B cell (primary cell): Measurements from ENCODE around the gene MYL10. TPM values are rescaled to one million over a fixed set of nuclear protein-coding genes. Genes with fewer than 3 reads are reported as not detected.

ENCODE experiments used
- ATAC-seq: fragments of 200-7000 bp; cut with Tn5 transposase; one replicate; pipeline ENCODE4 v1.10.0; 2021; ENCODE audit warnings: low read depth, mild to moderate bottlenecking, moderate number of reproducible peaks, moderate library complexity
- CTCF ChIA-PET: fragments of 350-600 bp; sonication (Branson Sonifier 250); formaldehyde crosslinking; loops from one replicate; lab custom pipeline; 2021; ENCODE audit warnings: antibody characterized with exemption, inconsistent platforms; lab: Charles Lee
- POLR2A ChIA-PET: fragments of 350-600 bp; sonication (Branson Sonifier 250); formaldehyde crosslinking; loops from one replicate; lab custom pipeline; 2021; ENCODE audit warnings: antibody characterized with exemption; lab: Charles Lee
- DNase-seq: peaks from one replicate; pipeline ENCODE4 v3.0.0; 2013
- H2AFZ ChIP-seq: 2 replicates; pipeline ENCODE4 v1.6.1; 2012; ENCODE audit warnings: mild to moderate bottlenecking, low read depth, low read length; ENCODE audit not compliant: insufficient read depth, poor library complexity, severe bottlenecking
- H3K27ac ChIP-seq, 2 donors: 1 replicate in 1 of 2; 2 replicates in 1 of 2; pipeline ENCODE4 v1.5.1; 2012 to 2013; ENCODE audit warnings: low read length in 2 of 2, mild to moderate bottlenecking in 2 of 2, moderate library complexity in 1 of 2
- H3K27me3 ChIP-seq, 4 experiments: fragments of 200-600 bp in 1 of 4; sonication (generic) in 1 of 4; replicated peaks in 1 of 4; 1 replicate in 2 of 4; 2 replicates in 2 of 4; pipeline versions ENCODE4 v1.6.1 to v1.7.0; 2013 to 2016; ENCODE audit warnings: low read length in 3 of 4, mild to moderate bottlenecking in 2 of 4, mixed read lengths in 1 of 4, moderate library complexity in 1 of 4; ENCODE audit not compliant: insufficient read depth in 4 of 4, control insufficient read depth in 3 of 4; ENCODE audit errors: control extremely low read depth in 1 of 4
- H3K36me3 ChIP-seq, 2 experiments: replicated peaks in 1 of 2; 1 replicate in 1 of 2; 2 replicates in 1 of 2; pipeline versions ENCODE4 v1.6.1 to v1.7.1; 2013; ENCODE audit warnings: low read length in 1 of 2; ENCODE audit not compliant: insufficient read depth in 2 of 2, control insufficient read depth in 1 of 2; ENCODE audit errors: control extremely low read depth in 1 of 2, extremely low read depth in 1 of 2
- H3K4me1 ChIP-seq, 2 donors: fragments of 200-600 bp in 1 of 2; sonication (generic) in 1 of 2; 1 replicate in 1 of 2; 2 replicates in 1 of 2; pipeline versions ENCODE4 v1.5.1 to v1.6.1; 2013 to 2017; ENCODE audit warnings: low read length in 2 of 2; ENCODE audit not compliant: control insufficient read depth in 2 of 2, insufficient read depth in 2 of 2
- H3K4me2 ChIP-seq: replicated peaks from 2 replicates; pipeline ENCODE3; 2012; ENCODE audit warnings: mild to moderate bottlenecking, low read depth, low read length; ENCODE audit not compliant: poor library complexity, severe bottlenecking
- H3K4me3 ChIP-seq, 5 experiments: fragments of 200-600 bp in 1 of 5; sonication (generic) in 1 of 5; 1 replicate in 3 of 5; 2 replicates in 2 of 5; pipeline versions ENCODE4 v1.5.1 to v1.7.0; 2011 to 2016; ENCODE audit warnings: low read length in 4 of 5, mild to moderate bottlenecking in 4 of 5, low read depth in 2 of 5, control low read depth in 1 of 5, moderate library complexity in 1 of 5; ENCODE audit not compliant: insufficient read depth in 1 of 5; ENCODE audit errors: control extremely low read depth in 1 of 5, extremely low read depth in 1 of 5
- H3K79me2 ChIP-seq: fragments of 200-600 bp; sonication (generic); one replicate; pipeline ENCODE4 v1.6.0; 2016; ENCODE audit warnings: low read length; ENCODE audit not compliant: control insufficient read depth, insufficient read depth
- H3K9ac ChIP-seq: fragments of 200-600 bp; sonication (generic); 2 replicates; pipeline ENCODE4 v1.6.1; 2017; ENCODE audit warnings: mild to moderate bottlenecking, low read length, moderate library complexity
- H3K9me3 ChIP-seq, 3 donors: one replicate each; pipeline versions ENCODE4 v1.6.1 to v1.7.1; 2013; ENCODE audit warnings: low read length in 2 of 3; ENCODE audit not compliant: control insufficient read depth in 2 of 3, insufficient read depth in 1 of 3; ENCODE audit errors: control extremely low read depth in 1 of 3
- H4K20me1 ChIP-seq: 2 replicates; pipeline ENCODE4 v1.6.0; 2012; ENCODE audit warnings: mild to moderate bottlenecking, low read length; ENCODE audit not compliant: insufficient read depth, control insufficient read depth, poor library complexity, severe bottlenecking
- H3K27ac Mint-ChIP-seq: one replicate; pipeline ENCODE4 v1.8.0; 2021; ENCODE audit warnings: mixed read lengths
- H3K27me3 Mint-ChIP-seq: one replicate; pipeline ENCODE4 v1.8.0; 2021; ENCODE audit warnings: mixed read lengths
- H3K4me1 Mint-ChIP-seq: one replicate; pipeline ENCODE4 v1.8.0; 2021; ENCODE audit warnings: mixed read lengths
- H3K4me3 Mint-ChIP-seq: one replicate; pipeline ENCODE4 v1.8.0; 2021; ENCODE audit warnings: mixed read lengths
- H3K9me3 Mint-ChIP-seq: one replicate; pipeline ENCODE4 v1.8.0; 2022; ENCODE audit warnings: mixed read lengths; ENCODE audit not compliant: insufficient read depth
- CTCF ChIP-seq: fragments of 200-600 bp; IDR thresholded peaks from one replicate; pipeline ENCODE4 v1.8.0; 2022; ENCODE audit warnings: antibody characterized with exemption, mild to moderate bottlenecking
- EZH2 ChIP-seq: IDR thresholded peaks from 2 replicates; pipeline ENCODE4 v1.6.1; 2012; ENCODE audit warnings: borderline replicate concordance, low read depth, mild to moderate bottlenecking, moderate library complexity, low read length; ENCODE audit not compliant: insufficient read depth, poor library complexity, severe bottlenecking
- WGBS: methylation state at CpG from one replicate; pipeline ENCODE4 v1.1.5; 2013; ENCODE audit warnings: missing lambda C conversion rate; ENCODE audit not compliant: insufficient coverage; 5-methylcytosine and 5-hydroxymethylcytosine counted together
- intact Hi-C: fragments of 100-400 bp; cut with micrococcal nuclease; formaldehyde crosslinking; loops from one replicate; pipeline ENCODE4 v1.10.0; 2022
- polyA plus RNA-seq: library from polyadenylated mRNA; depleted of rRNA; stranded (reverse); fragments of >200 nt; gene quantifications from 2 replicates; pipeline ENCODE4 v1.2.3, GENCODE V29; 2012
- total RNA-seq, 2 donors: library from RNA; stranded (reverse); fragments of 120-200 nt in 1 of 2; gene quantifications; 1 replicate in 1 of 2; 2 replicates in 1 of 2; pipeline versions ENCODE4 v1.2.3 to v1.2.4, GENCODE V29; 2013 to 2022

Gene MYL10
- total and polyA plus RNA-seq, 2 donors (not counting 1 experiment from before 2014, with no cell fraction given): not detected

- H3K27me3 Mint-ChIP-seq: no peaks in the 10 kb centered on the region
- intact Hi-C loops: no loop called here
- CTCF ChIA-PET: no interaction called here
Observed at GRCh38 chr7:101597941-101598340, 31.2 kb downstream of the MYL10 start.

GRCh38 chr7:101596898-101597297, 32.2 kb downstream of the MYL10 start:
- no peak for ATAC-seq
- no peak overlapping the region for H3K4me3 Mint-ChIP-seq
- Histone ChIP-seq H3K9ac (no peak overlapping the region), H3K79me2 (no peaks in the 10 kb centered on the region), H4K20me1 (no peaks in the 10 kb centered on the region), H3K4me2 (no peak overlapping the region), H3K4me3 (no peak overlapping the region), H3K4me1 (no peaks in the 10 kb centered on the region), H3K9me3 (no peaks in the 10 kb centered on the region), H3K36me3 (no peaks in the 10 kb centered on the region), H2AFZ (no peak overlapping the region), H3K27me3 (peaks cover 0 to 3% (median 0%) of the 10 kb centered on the region in 4 experiments), H3K27ac (no peak overlapping the region)
- no CpG with 5 or more reads among the region's 1 CpG for WGBS
- H3K4me1 Mint-ChIP-seq: no peaks in the 10 kb centered on the region
- H3K27me3 Mint-ChIP-seq: no peaks in the 10 kb centered on the region
- no peak for DNase-seq
- intact Hi-C loops: no loop called here
- no peaks in the 10 kb centered on the region for H3K9me3 Mint-ChIP-seq
- ChIA-PET CTCF (interaction anchor here (0.9 to 1.2 kb wide), 2 partner anchors 54 to 639 kb away, joined by 3 read pairs; no protein-coding TSS in a partner anchor), POLR2A (no interaction called here)
- H3K27ac Mint-ChIP-seq: no peak overlapping the region
- TF ChIP-seq CTCF: no peak
- TF ChIP-seq EZH2: no peak

More at GRCh38 chr7:101597941-101598340, 31.2 kb downstream of the MYL10 start:
- Histone ChIP-seq H3K4me2 (no peak overlapping the region), H2AFZ (no peak overlapping the region), H3K9me3 (no peaks in the 10 kb centered on the region), H3K36me3 (no peaks in the 10 kb centered on the region), H3K4me1 (peaks cover 0 to 5% of the 10 kb centered on the region in 2 donors), H3K9ac (no peak overlapping the region), H3K4me3 (no peak overlapping the region), H4K20me1 (no peaks in the 10 kb centered on the region), H3K27ac (no peak overlapping the region), H3K79me2 (no peaks in the 10 kb centered on the region), H3K27me3 (peaks cover 0 to 7% (median 0%) of the 10 kb centered on the region in 4 experiments)
- POLR2A ChIA-PET: no interaction called here
- 82% methylated on average over 6 of the region's 6 CpGs for WGBS
- DNase-seq (no peak), ATAC-seq (no peak)
- Mint-ChIP-seq H3K27ac (no peak overlapping the region), H3K4me1 (no peaks in the 10 kb centered on the region), H3K9me3 (no peaks in the 10 kb centered on the region), H3K4me3 (no peak overlapping the region)
- TF ChIP-seq EZH2 (no peak), CTCF (no peak)
